Coronary artery (tissue), 2 donors: ENCODE measurements around the gene BRS3.

ENCODE experiments used
- DNase-seq: peaks from one replicate; pipeline ENCODE4 v3.0.0-alpha.2; 2017; ENCODE audit warnings: low spot score
- H3K27ac ChIP-seq, 2 donors: fragments of 200-600 bp; sonication (generic); one replicate each; pipeline ENCODE4 v1.5.1; 2016 to 2019
- H3K4me3 ChIP-seq: fragments of 200-600 bp; sonication (generic); 2 replicates; pipeline ENCODE4 v1.5.1; 2016; ENCODE audit warnings: mild to moderate bottlenecking, moderate library complexity
- CTCF ChIP-seq: fragments of 200-600 bp; sonication (generic); IDR thresholded peaks from one replicate; pipeline ENCODE4 v1.5.1; 2019; ENCODE audit warnings: antibody characterized with exemption

The BRS3 gene

GRCh38 chrX:136468391-136469103, 19.2 kb upstream of the BRS3 start:
- no peak for DNase-seq
- TF ChIP-seq CTCF, result no peak
- H3K27ac ChIP-seq, result no peak overlapping the region
- H3K4me3 ChIP-seq, result no peak overlapping the region

GRCh38 chrX:136473663-136474062, 14.1 kb upstream of the BRS3 start:
- no peak overlapping the region for H3K4me3 ChIP-seq
- no peak overlapping the region for H3K27ac ChIP-seq
- TF ChIP-seq CTCF, result no peak
- DNase-seq, result no peak

GRCh38 chrX:136475236-136475635, 12.5 kb upstream of the BRS3 start:
- no peak for TF ChIP-seq CTCF
- DNase-seq, result no peak
- H3K27ac ChIP-seq, result no peak overlapping the region
- no peak overlapping the region for H3K4me3 ChIP-seq

- no peak for DNase-seq
- TF ChIP-seq CTCF, result no peak
- Histone ChIP-seq H3K27ac (no peak overlapping the region), H3K4me3 (no peak overlapping the region)
Observed at GRCh38 chrX:136476501-136476900, 11.2 kb upstream of the BRS3 start.

- Histone ChIP-seq H3K4me3 (no peak overlapping the region), H3K27ac (no peak overlapping the region)
- no peak for TF ChIP-seq CTCF
- no peak for DNase-seq
Observed at GRCh38 chrX:136477026-136477425, 10.7 kb upstream of the BRS3 start.

GRCh38 chrX:136480383-136480782, 7.4 kb upstream of the BRS3 start:
- H3K27ac ChIP-seq, result no peak overlapping the region
- no peak for DNase-seq
- H3K4me3 ChIP-seq, result no peak overlapping the region
- no peak for TF ChIP-seq CTCF

GRCh38 chrX:136488706-136489105, 959 bp downstream of the BRS3 start:
- TF ChIP-seq CTCF, result no peak
- Histone ChIP-seq H3K4me3 (no peak overlapping the region), H3K27ac (no peak overlapping the region)
- DNase-seq, result no peak
